Astrocyte (in vitro differentiated cells and primary cell): ENCODE measurements around the gene CDYL. TPM values are rescaled to one million over a fixed set of nuclear protein-coding genes. Genes with fewer than 3 reads are reported as not detected.

Source experiments
- DNase-seq: peaks from one replicate; pipeline ENCODE4 v3.0.0-alpha.2; 2010; ENCODE audit warnings: low read depth
- FAIRE-seq: peaks from 2 replicates; lab custom pipeline; 2011; peaks lifted over from hg19 to GRCh38; lab: Jason Lieb, UNC
- H2AFZ ChIP-seq: 2 replicates; pipeline ENCODE4 v1.6.0; 2012; ENCODE audit warnings: low read depth, low read length, inconsistent platforms
- H3K27ac ChIP-seq: 2 replicates; pipeline ENCODE4 v1.5.1; 2011; ENCODE audit warnings: low read depth, low read length, inconsistent platforms
- H3K27me3 ChIP-seq: 2 replicates; pipeline ENCODE4 v1.6.0; 2011; ENCODE audit warnings: low read length, inconsistent platforms; ENCODE audit not compliant: insufficient read depth
- H3K36me3 ChIP-seq: 2 replicates; pipeline ENCODE4 v1.5.1; 2011; ENCODE audit warnings: low read length, inconsistent platforms; ENCODE audit not compliant: insufficient read depth
- H3K4me1 ChIP-seq: 2 replicates; pipeline ENCODE4 v1.5.1; 2011; ENCODE audit warnings: low read length, inconsistent platforms; ENCODE audit not compliant: insufficient read depth
- H3K4me2 ChIP-seq: 2 replicates; pipeline ENCODE4 v1.6.0; 2012; ENCODE audit warnings: low read length, inconsistent platforms
- H3K4me3 ChIP-seq: 2 replicates; pipeline ENCODE4 v1.5.1; 2011; ENCODE audit warnings: low read depth, mild to moderate bottlenecking, low read length, inconsistent platforms; ENCODE audit not compliant: insufficient read depth
- H3K79me2 ChIP-seq: 2 replicates; pipeline ENCODE4 v1.6.0; 2012; ENCODE audit warnings: mild to moderate bottlenecking, low read length, inconsistent platforms; ENCODE audit not compliant: insufficient read depth
- H3K9ac ChIP-seq: 2 replicates; pipeline ENCODE4 v1.6.0; 2012; ENCODE audit warnings: mild to moderate bottlenecking, low read length, inconsistent platforms
- H3K9me3 ChIP-seq: 2 replicates; pipeline ENCODE4 v1.5.1; 2012; ENCODE audit warnings: low read depth, mild to moderate bottlenecking, low read length, inconsistent platforms; ENCODE audit not compliant: insufficient read depth
- H4K20me1 ChIP-seq: 2 replicates; pipeline ENCODE4 v1.6.0; 2012; ENCODE audit warnings: low read length, inconsistent platforms; ENCODE audit not compliant: insufficient read depth
- H3K27ac Mint-ChIP-seq: one replicate; pipeline ENCODE4 v1.8.0; 2021; ENCODE audit warnings: mild to moderate bottlenecking, mixed read lengths; ENCODE audit not compliant: unreplicated experiment
- H3K27me3 Mint-ChIP-seq: one replicate; pipeline ENCODE4 v1.8.0; 2021; ENCODE audit warnings: low read depth, mixed read lengths; ENCODE audit not compliant: unreplicated experiment
- H3K36me3 Mint-ChIP-seq: one replicate; pipeline ENCODE4 v1.8.0; 2021; ENCODE audit warnings: low read depth, mixed read lengths; ENCODE audit not compliant: unreplicated experiment
- H3K4me1 Mint-ChIP-seq: one replicate; pipeline ENCODE4 v1.8.0; 2021; ENCODE audit warnings: low read depth, mixed read lengths; ENCODE audit not compliant: unreplicated experiment
- H3K4me3 Mint-ChIP-seq: one replicate; pipeline ENCODE4 v1.8.0; 2021; ENCODE audit warnings: mild to moderate bottlenecking, moderate library complexity, mixed read lengths; ENCODE audit not compliant: unreplicated experiment
- H3K9me3 Mint-ChIP-seq: one replicate; pipeline ENCODE4 v1.8.0; 2021; ENCODE audit warnings: mild to moderate bottlenecking, mixed read lengths; ENCODE audit not compliant: unreplicated experiment
- EZH2 ChIP-seq: IDR thresholded peaks from 2 replicates; pipeline ENCODE4 v1.6.1; 2012; ENCODE audit warnings: mild to moderate bottlenecking, low read length, inconsistent platforms; ENCODE audit not compliant: insufficient read depth
- total RNA-seq: library from RNA; stranded (reverse); gene quantifications from 2 replicates; pipeline ENCODE4 v1.2.1, GENCODE V29; 2021
- TF ChIP-seq, protein P1 (sequence below): IDR thresholded peaks from 2 replicates; pipeline ENCODE4 v1.5.1; 2011; ENCODE audit warnings: low read depth, mild to moderate bottlenecking, inconsistent platforms, low read length, moderate library complexity; ENCODE audit not compliant: insufficient read depth

Gene CDYL
- total RNA-seq, 1 donor from 2014 or later, result 87.1 TPM

DNA sequence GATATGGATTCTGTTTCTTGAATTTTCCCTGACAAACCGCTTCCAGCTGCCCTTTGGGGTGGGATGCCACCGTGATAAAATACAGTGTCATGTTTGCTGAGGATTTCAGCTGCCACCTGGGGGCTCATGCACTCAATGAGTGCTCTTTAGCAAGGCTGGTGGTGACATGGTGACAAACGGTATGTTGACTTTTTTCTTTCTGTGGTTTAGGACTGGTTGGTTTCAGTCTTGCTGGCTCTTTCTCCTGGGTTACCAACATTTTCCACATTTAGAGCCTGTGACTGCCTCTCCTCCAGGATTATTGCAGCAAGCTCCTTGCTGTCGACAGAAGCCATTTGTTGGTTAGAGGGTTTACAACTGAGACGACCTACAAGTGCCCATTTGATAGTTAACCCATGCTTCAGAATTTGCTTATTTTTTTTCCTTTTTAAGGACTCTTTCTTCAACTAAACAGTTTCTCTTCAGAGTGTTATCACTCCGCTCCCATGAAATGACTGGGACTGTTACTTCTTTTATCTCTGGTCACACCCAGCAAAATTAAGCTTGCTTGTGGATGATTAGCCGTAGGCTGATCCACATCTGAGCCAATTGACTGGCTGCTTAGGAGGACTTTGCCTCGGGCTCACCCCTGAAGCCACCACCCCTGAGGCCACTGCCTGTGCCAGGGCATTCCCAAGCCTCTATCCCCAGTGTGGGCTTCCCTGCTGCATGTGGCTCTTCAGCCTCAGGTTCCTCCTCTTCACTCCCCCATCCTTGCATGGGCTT is 48.4 kb upstream of the CDYL start:
- Histone ChIP-seq H3K4me1 (peaks cover 5% of the 10 kb centered on the region), H3K36me3 (no peaks in the 10 kb centered on the region), H3K4me3 (no peak overlapping the region), H3K4me2 (no peak overlapping the region), H4K20me1 (no peaks in the 10 kb centered on the region), H3K27me3 (no peaks in the 10 kb centered on the region), H3K9me3 (no peaks in the 10 kb centered on the region), H3K79me2 (no peaks in the 10 kb centered on the region), H3K9ac (no peak overlapping the region), H2AFZ (no peak overlapping the region), H3K27ac (no peak overlapping the region)
- Mint-ChIP-seq H3K4me1 (peaks cover 20% of the 10 kb centered on the region), H3K4me3 (no peak overlapping the region), H3K27ac (peak overlapping the region; percentile 62), H3K36me3 (no peaks in the 10 kb centered on the region), H3K27me3 (no peaks in the 10 kb centered on the region), H3K9me3 (no peaks in the 10 kb centered on the region)
- DNase-seq (peak; percentile 12), FAIRE-seq (no peak)
- TF ChIP-seq, protein P1, sequence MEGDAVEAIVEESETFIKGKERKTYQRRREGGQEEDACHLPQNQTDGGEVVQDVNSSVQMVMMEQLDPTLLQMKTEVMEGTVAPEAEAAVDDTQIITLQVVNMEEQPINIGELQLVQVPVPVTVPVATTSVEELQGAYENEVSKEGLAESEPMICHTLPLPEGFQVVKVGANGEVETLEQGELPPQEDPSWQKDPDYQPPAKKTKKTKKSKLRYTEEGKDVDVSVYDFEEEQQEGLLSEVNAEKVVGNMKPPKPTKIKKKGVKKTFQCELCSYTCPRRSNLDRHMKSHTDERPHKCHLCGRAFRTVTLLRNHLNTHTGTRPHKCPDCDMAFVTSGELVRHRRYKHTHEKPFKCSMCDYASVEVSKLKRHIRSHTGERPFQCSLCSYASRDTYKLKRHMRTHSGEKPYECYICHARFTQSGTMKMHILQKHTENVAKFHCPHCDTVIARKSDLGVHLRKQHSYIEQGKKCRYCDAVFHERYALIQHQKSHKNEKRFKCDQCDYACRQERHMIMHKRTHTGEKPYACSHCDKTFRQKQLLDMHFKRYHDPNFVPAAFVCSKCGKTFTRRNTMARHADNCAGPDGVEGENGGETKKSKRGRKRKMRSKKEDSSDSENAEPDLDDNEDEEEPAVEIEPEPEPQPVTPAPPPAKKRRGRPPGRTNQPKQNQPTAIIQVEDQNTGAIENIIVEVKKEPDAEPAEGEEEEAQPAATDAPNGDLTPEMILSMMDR, result no peak
- TF ChIP-seq EZH2, result no peak

DNA sequence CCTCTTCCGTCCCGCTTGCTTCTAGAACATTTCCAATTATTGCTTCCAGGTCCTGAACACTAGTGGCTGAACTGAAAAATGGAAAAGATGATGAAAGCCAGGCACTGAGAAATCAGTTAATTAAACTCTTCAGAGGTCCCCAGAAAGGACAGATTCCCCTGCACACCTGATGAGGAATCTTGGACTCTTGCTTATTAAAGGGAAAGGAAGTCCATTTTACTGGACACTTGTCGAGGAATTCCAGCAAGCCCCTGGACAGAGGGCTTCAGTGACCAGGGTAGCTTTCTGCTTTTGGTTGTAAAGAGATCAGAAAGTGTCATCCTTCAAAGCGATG is 47.8 kb upstream of the CDYL start:
- H3K36me3 ChIP-seq, result no peaks in the 10 kb centered on the region
- Mint-ChIP-seq H3K4me3 (no peak overlapping the region), H3K27me3 (no peaks in the 10 kb centered on the region), H3K4me1 (peaks cover 24% of the 10 kb centered on the region), H3K36me3 (no peaks in the 10 kb centered on the region), H3K9me3 (no peaks in the 10 kb centered on the region), H3K27ac (no peak overlapping the region)
- no peaks in the 10 kb centered on the region for H4K20me1 ChIP-seq
- H3K9ac ChIP-seq, result no peak overlapping the region
- H3K4me2 ChIP-seq, result no peak overlapping the region
- H3K9me3 ChIP-seq, result no peaks in the 10 kb centered on the region
- no peak for DNase-seq
- no peak overlapping the region for H3K4me3 ChIP-seq
- no peak overlapping the region for H2AFZ ChIP-seq
- H3K27me3 ChIP-seq, result no peaks in the 10 kb centered on the region
- TF ChIP-seq, protein P1, result no peak
- TF ChIP-seq EZH2, result no peak
- no peak for FAIRE-seq
- no peak overlapping the region for H3K27ac ChIP-seq
- no peaks in the 10 kb centered on the region for H3K79me2 ChIP-seq
- peaks cover 11% of the 10 kb centered on the region for H3K4me1 ChIP-seq

DNA sequence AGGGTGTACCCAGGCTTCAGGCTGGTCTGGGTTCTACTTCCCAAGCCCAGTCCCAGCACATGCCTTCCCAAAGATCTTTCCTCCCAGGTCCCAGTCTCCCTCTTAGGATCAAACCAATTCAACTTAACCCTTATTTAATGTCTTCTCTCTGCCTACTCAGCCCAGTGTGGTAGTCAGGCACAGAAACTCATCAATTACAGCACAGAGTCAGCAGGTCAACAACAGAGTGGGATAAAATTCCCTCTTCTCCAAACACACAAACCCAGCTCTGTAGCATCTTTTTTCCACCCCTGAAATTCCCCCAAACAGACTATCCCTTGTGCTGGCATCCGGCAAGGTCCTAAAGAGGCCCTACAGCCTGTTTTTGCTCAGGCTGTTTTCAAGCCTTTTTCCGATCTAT is 47.3 kb upstream of the CDYL start:
- Histone ChIP-seq H3K36me3 (no peaks in the 10 kb centered on the region), H2AFZ (no peak overlapping the region), H3K4me3 (no peak overlapping the region), H3K27ac (no peak overlapping the region), H3K79me2 (no peaks in the 10 kb centered on the region), H3K4me1 (peaks cover 16% of the 10 kb centered on the region), H3K9ac (no peak overlapping the region), H3K27me3 (no peaks in the 10 kb centered on the region), H3K9me3 (no peaks in the 10 kb centered on the region), H4K20me1 (no peaks in the 10 kb centered on the region), H3K4me2 (no peak overlapping the region)
- no peak for FAIRE-seq
- DNase-seq, result no peak
- Mint-ChIP-seq H3K4me1 (peaks cover 29% of the 10 kb centered on the region), H3K27me3 (no peaks in the 10 kb centered on the region), H3K27ac (no peak overlapping the region), H3K9me3 (no peaks in the 10 kb centered on the region), H3K4me3 (no peak overlapping the region), H3K36me3 (no peaks in the 10 kb centered on the region)
- no peak for TF ChIP-seq EZH2
- TF ChIP-seq, protein P1, result no peak
